A549 (cell line): Measurements from ENCODE around the gene CCDC187. TPM values are rescaled to one million over a fixed set of nuclear protein-coding genes. Genes with fewer than 3 reads are reported as not detected.

Source experiments
- ATAC-seq, 2 experiments: fragments of 200-7000 bp in 1 of 2; fragments of >200 bp in 1 of 2; cut with Nextera tagmentation in 1 of 2; cut with Tn5 transposase in 1 of 2; 3 replicates each; pipeline versions ENCODE4 v1.8.0 to v1.9.1; 2018 to 2020; ENCODE audit warnings: mild to moderate bottlenecking in 1 of 2, moderate library complexity in 1 of 2
- CTCF ChIA-PET: fragments of 300-600 bp; sonication (Branson Sonifier 250); formaldehyde crosslinking; extraction: SDS; loops from one replicate; lab custom pipeline; 2021; ENCODE audit warnings: antibody characterized with exemption, inconsistent platforms; lab: Yijun Ruan, JAX
- POLR2A ChIA-PET: fragments of 350-600 bp; formaldehyde crosslinking; extraction: SDS; loops from one replicate; lab custom pipeline; 2021; ENCODE audit warnings: antibody characterized with exemption, inconsistent platforms; lab: Yijun Ruan, JAX
- DNase-seq, 2 experiments: peaks; one replicate each; pipeline versions ENCODE4 v3.0.0 to v3.0.0-alpha.2; 2011 to 2016; ENCODE audit warnings: low read depth in 1 of 2, low spot score in 1 of 2
- FAIRE-seq: peaks from 2 replicates; lab custom pipeline; 2011; peaks lifted over from hg19 to GRCh38; lab: Jason Lieb, UNC
- H3K27ac ChIP-seq, 2 experiments: fragments of >200 bp; sonication (Bioruptor Twin); formaldehyde crosslinking; 3 replicates each; pipeline ENCODE4 v1.5.1; 2016 to 2017
- H3K4me1 ChIP-seq: fragments of >200 bp; sonication (Bioruptor Twin); formaldehyde crosslinking; 3 replicates; pipeline ENCODE4 v1.6.1; 2016
- H3K4me2 ChIP-seq: fragments of >200 bp; sonication (Bioruptor Twin); formaldehyde crosslinking; 3 replicates; pipeline ENCODE4 v1.6.1; 2016
- H3K4me3 ChIP-seq: fragments of >200 bp; sonication (Bioruptor Twin); formaldehyde crosslinking; 3 replicates; pipeline ENCODE4 v1.5.1; 2016
- H3K9me3 ChIP-seq: fragments of >200 bp; sonication (Bioruptor Twin); formaldehyde crosslinking; 3 replicates; pipeline ENCODE4 v1.6.1; 2016
- ATOH8 ChIP-seq: fragments of 250-450 bp; sonication (Bioruptor Pico); IDR thresholded peaks from 2 replicates; pipeline ENCODE4 v1.5.0; 2020; ENCODE audit warnings: low read depth, mild to moderate bottlenecking, moderate library complexity
- BHLHE40 ChIP-seq: IDR thresholded peaks from 2 replicates; pipeline ENCODE4 v1.6.1; 2012; ENCODE audit warnings: low read depth, low read length, inconsistent platforms
- CHD2 ChIP-seq: fragments of 150-350 bp; IDR thresholded peaks from 2 replicates; pipeline ENCODE4 v1.6.1; 2014; ENCODE audit warnings: low read length; ENCODE audit not compliant: partially characterized antibody
- EHF ChIP-seq: fragments of 250-450 bp; sonication (Bioruptor Pico); IDR thresholded peaks from 2 replicates; pipeline ENCODE4 v1.5.0; 2020; ENCODE audit warnings: mild to moderate bottlenecking
- HDAC2 ChIP-seq: fragments of 200-600 bp; sonication (generic); IDR thresholded peaks from 2 replicates; pipeline ENCODE4 v1.6.1; 2016
- HEYL ChIP-seq: fragments of 250-450 bp; sonication (Bioruptor Pico); IDR thresholded peaks from 2 replicates; pipeline ENCODE4 v1.8.0; 2021; ENCODE audit warnings: mild to moderate bottlenecking, moderate library complexity
- HOXB5 ChIP-seq: fragments of 250-450 bp; sonication (Bioruptor Pico); IDR thresholded peaks from 2 replicates; pipeline ENCODE4 v1.5.0; 2020; ENCODE audit warnings: mild to moderate bottlenecking, moderate library complexity
- KDM1A ChIP-seq: fragments of 200-600 bp; sonication (generic); IDR thresholded peaks from 2 replicates; pipeline ENCODE4 v1.6.1; 2016; ENCODE audit warnings: low read depth, mild to moderate bottlenecking
- MYC ChIP-seq: IDR thresholded peaks from 2 replicates; pipeline ENCODE4 v1.6.1; 2012; ENCODE audit warnings: mild to moderate bottlenecking, inconsistent platforms, low read length, improper control_type of control experiment, borderline replicate concordance
- PBX3 ChIP-seq: IDR thresholded peaks from 2 replicates; pipeline ENCODE4 v1.6.1; 2012
- REST ChIP-seq: fragments of 200-600 bp; sonication (generic); IDR thresholded peaks from 2 replicates; pipeline ENCODE4 v1.6.1; 2016; ENCODE audit warnings: antibody characterized with exemption, mild to moderate bottlenecking, moderate library complexity
- ZC3H11A ChIP-seq: fragments of 450-650 bp; IDR thresholded peaks from 2 replicates; pipeline ENCODE4 v1.6.1; 2014; ENCODE audit warnings: antibody characterized with exemption, mild to moderate bottlenecking
- ZNF302 ChIP-seq: fragments of 250-450 bp; sonication (Bioruptor Pico); IDR thresholded peaks from 2 replicates; pipeline ENCODE4 v1.9.0; 2021; ENCODE audit warnings: inconsistent platforms, mild to moderate bottlenecking, moderate library complexity
- ZSCAN20 ChIP-seq: fragments of 250-450 bp; sonication (Bioruptor Pico); IDR thresholded peaks from 2 replicates; pipeline ENCODE4 v1.8.0; 2022; ENCODE audit warnings: mild to moderate bottlenecking, moderate library complexity
- WGBS: methylation state at CpG from one replicate; pipeline ENCODE4 v1.1.6; 2017; ENCODE audit errors: missing lambda C conversion rate; 5-methylcytosine and 5-hydroxymethylcytosine counted together
- polyA plus RNA-seq, 4 experiments: library from polyadenylated mRNA; depleted of rRNA in 3 of 4; stranded (reverse); fragments of >200 nt; fragmentation: RNase III in 1 of 4; extraction: RNeasy Plus Mini Kit Qiagen cat#74134 plus additional on column Dnase treatment in 1 of 4; gene quantifications; 2 replicates in 3 of 4; 3 replicates in 1 of 4; pipeline ENCODE4 v1.2.3, GENCODE V29; 2011 to 2017
- TF ChIP-seq, protein P1 (sequence below): fragments of 150-350 bp; IDR thresholded peaks from 2 replicates; pipeline ENCODE4 v1.6.1; 2014; ENCODE audit warnings: low read depth, mild to moderate bottlenecking, low read length
- TF ChIP-seq, protein P2 (sequence below): fragments of >200 bp; sonication (Bioruptor Twin); formaldehyde crosslinking; IDR thresholded peaks from 3 replicates; pipeline ENCODE4 v1.5.1; 2016

CCDC187 gene
- polyA plus RNA-seq, 2 of the 4 experiments (the other 2 are of a cell fraction), result under 0.01 TPM; not detected in 1

- no peak overlapping the region for H3K27ac ChIP-seq
These were observed 81.0 kb downstream of the CCDC187 start for GRCh38 chr9:136222906-136223285.

DNA sequence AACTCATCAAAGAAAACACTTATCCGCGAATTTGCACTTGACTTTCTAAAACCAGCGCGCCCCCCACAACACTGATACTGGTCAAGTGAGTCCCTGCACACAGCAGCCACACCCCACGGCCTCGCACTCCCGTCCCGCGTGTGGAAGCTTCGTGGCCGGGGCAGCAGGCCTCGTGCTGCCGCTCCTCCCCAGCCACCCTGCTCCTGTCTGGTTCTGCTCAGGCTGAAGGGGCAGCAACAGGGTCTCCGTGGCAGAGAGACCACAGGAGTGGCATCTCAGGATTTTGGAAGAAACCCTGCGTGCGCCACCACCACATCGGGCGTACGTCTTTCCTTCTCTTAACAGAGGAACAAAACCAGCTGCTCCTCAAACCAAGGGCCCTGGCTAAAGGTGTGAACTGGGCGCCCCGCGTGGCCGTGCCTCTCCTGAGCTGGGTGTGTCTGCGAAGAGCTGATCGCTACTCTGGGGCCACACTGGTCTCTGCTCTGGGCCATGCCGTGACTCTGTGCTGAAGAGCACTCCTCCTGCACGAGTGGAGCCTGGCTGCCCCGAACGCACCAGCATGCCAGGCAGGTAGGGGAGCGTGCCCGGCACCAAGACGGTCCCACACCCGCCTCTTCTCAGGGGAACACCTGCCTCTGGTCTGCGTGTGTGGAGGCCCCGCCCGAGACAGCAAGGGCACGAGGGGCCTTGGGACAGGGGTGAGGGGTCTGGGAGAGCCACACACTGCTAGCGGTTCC is 81.6 kb downstream of the CCDC187 start:
- ATAC-seq, result no peak
- peaks cover 17% of the 10 kb centered on the region for H3K4me1 ChIP-seq
- 96% methylated on average over 25 of the region's 38 CpGs for WGBS
- no peak overlapping the region for H3K4me2 ChIP-seq
- no peak overlapping the region for H3K27ac ChIP-seq
- no peak overlapping the region for H3K4me3 ChIP-seq
- TF ChIP-seq ATOH8 (CRISPR knock-in tag) (no peak), HOXB5 (CRISPR knock-in tag) (no peak), EHF (CRISPR knock-in tag) (no peak), PBX3 (no peak), BHLHE40 (no peak), ZC3H11A (no peak), KDM1A (no peak), ZSCAN20 (CRISPR knock-in tag) (no peak), MYC (no peak), ZNF302 (no peak), HEYL (CRISPR knock-in tag) (no peak), HDAC2 (no peak), REST (no peak)
- TF ChIP-seq, protein P1, sequence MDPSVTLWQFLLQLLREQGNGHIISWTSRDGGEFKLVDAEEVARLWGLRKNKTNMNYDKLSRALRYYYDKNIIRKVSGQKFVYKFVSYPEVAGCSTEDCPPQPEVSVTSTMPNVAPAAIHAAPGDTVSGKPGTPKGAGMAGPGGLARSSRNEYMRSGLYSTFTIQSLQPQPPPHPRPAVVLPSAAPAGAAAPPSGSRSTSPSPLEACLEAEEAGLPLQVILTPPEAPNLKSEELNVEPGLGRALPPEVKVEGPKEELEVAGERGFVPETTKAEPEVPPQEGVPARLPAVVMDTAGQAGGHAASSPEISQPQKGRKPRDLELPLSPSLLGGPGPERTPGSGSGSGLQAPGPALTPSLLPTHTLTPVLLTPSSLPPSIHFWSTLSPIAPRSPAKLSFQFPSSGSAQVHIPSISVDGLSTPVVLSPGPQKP, result no peak
- TF ChIP-seq, protein P2, sequence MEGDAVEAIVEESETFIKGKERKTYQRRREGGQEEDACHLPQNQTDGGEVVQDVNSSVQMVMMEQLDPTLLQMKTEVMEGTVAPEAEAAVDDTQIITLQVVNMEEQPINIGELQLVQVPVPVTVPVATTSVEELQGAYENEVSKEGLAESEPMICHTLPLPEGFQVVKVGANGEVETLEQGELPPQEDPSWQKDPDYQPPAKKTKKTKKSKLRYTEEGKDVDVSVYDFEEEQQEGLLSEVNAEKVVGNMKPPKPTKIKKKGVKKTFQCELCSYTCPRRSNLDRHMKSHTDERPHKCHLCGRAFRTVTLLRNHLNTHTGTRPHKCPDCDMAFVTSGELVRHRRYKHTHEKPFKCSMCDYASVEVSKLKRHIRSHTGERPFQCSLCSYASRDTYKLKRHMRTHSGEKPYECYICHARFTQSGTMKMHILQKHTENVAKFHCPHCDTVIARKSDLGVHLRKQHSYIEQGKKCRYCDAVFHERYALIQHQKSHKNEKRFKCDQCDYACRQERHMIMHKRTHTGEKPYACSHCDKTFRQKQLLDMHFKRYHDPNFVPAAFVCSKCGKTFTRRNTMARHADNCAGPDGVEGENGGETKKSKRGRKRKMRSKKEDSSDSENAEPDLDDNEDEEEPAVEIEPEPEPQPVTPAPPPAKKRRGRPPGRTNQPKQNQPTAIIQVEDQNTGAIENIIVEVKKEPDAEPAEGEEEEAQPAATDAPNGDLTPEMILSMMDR, result no peak
- TF ChIP-seq, all 56 proteins: peak for 0
- DNase-seq (no peak), FAIRE-seq (no peak)
- H3K9me3 ChIP-seq, result no peaks in the 10 kb centered on the region
- CTCF ChIA-PET, result interaction anchor here (1.0 to 1.6 kb wide), 3 partner anchors 12 to 89 kb away, joined by 3 read pairs; no protein-coding TSS in a partner anchor
- POLR2A ChIA-PET, result no interaction called here

More at GRCh38 chr9:136222906-136223285, 81.0 kb downstream of the CCDC187 start:
- DNase-seq, result no peak
- ChIA-PET CTCF (interaction anchor here (0.9 to 6.4 kb wide), 9 partner anchors 8 to 90 kb away, joined by 3 to 33 read pairs (median 3); no protein-coding TSS in a partner anchor), POLR2A (no interaction called here)
- no peak overlapping the region for H3K4me2 ChIP-seq
- no peak for TF ChIP-seq MYC
- no peak for TF ChIP-seq CHD2
- no peak for TF ChIP-seq HEYL (CRISPR knock-in tag)
- no peak for ATAC-seq
- H3K9me3 ChIP-seq, result no peaks in the 10 kb centered on the region
- no peak overlapping the region for H3K4me3 ChIP-seq
- peaks cover 20% of the 10 kb centered on the region for H3K4me1 ChIP-seq
- 93% methylated on average over 9 of the region's 13 CpGs for WGBS
- no peak for FAIRE-seq
